GM21447 (cell line): ENCODE results near the gene DLL1.

Experiments used
- ATAC-seq: cut with Tn5 transposase; IDR thresholded peaks from one replicate; pipeline ENCODE4 v1.9.1; 2021; ENCODE audit not compliant: unreplicated experiment

Gene DLL1

DNA sequence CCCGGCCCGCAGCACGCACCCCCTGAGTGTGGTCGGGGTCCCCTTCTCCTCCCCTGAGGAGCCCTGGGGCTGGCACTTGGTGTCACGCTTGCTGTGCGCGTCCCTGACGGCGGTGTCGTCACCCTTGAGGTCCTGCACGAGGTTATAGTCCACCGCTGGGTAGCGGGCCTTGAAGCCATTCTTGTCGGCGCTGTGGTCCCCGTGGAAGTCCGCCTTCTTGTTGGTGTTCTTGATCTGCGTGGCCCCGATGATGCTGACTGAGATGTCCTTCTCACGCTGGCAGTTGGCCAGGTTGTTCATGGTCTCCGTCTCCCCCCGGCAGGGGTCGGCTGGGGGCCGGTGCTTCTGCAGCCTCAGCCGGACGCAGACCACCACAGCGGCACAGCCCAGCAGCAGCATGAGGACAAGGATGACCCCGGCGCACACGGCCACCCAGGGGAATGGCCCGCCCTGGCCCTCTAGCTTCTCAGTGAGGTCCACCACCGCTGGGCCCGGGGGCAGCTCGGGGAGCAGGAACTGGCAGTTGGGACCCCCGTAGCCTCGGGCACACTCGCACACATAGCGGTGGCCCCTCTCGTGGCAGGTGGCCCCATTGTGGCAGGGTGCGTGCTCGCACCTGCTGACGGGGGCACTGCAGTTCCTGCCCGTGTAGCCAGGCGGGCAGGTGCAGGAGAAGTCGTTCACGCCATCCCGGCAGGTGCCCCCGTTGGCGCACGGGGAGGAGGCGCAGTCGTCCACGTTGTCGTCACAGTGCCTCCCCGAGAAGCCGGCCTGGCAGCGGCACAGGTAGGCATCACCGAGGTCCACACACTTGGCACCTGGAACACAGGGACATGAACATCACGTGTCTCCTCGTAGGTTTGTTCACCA lies 7.4 kb downstream of the DLL1 start:
- ATAC-seq, result no peak

DNA sequence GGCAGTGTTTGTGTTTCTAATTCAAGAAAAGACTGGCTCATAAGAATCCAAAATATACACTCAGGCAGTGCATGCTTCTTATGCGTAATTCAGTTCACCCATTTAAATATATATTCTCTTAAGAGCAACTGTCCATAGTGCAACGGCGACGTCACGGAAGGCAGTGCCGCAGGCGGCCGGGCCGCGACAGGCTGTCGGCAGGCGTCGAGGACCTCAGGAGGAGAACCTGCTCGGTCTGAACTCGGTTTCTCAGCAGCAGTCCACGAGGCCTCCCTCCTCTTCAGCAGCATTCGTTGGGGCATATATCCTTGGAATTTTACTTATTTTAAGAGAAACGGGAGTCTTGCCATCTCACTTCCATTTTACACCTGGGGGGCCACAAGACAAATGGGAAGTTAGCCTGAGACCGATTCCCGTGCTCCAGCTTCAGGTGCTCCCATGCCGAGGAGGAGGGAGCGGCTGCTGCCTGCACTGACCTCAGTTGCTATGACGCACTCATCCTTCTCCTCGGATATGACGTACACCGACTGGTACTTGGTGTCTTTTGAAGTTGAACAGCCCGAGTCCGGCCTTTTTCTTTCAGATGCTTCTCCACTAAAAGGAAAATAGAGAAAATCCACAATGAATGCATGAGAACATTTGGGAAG lies 8.2 kb downstream of the DLL1 start:
- no peak for ATAC-seq

DNA sequence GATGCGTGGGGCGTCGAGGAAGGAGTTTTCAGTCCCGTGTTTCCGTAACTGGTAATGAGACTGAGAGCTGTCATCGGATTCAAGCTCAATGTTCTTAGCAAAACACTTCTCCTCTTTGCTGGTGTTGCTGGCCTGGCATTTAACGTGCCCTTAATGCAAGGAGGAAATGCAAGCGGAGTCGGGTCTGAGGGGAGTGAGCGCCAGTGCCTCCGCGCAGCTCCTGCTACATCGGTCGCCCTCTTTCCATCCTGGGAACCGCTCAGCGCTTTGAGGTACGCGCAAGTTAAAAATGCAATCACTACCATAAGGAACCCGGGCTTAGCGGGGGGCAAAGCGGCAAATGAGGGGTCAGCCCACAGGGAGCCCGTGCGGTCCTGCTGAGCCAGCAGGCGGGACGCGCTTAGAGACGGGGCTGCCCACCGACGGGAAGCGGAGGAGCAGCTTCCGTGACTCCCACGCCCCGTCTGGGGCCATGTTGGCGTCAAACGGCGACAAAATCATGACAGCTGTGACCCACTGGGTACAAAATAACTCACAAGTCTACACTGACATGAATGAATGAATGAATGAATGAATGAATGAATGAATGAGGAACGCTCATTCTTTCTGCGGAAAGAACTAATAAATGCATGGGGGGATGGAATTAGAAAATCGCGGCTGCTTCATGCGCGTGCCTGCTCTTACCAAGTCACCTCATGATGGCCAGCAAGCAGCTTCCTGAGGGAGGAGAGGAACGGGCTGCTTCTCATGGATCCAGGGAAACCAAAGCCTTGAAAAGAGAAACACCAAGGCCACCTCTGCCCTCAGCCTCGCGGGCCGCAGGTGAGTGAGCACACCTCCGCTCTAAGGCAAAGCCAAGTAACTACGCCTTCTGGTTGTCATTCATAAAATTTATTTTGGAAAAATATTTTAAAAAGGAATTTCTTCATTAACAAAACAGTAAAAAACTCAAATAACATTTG lies 9.3 kb downstream of the DLL1 start:
- no peak for ATAC-seq

DNA sequence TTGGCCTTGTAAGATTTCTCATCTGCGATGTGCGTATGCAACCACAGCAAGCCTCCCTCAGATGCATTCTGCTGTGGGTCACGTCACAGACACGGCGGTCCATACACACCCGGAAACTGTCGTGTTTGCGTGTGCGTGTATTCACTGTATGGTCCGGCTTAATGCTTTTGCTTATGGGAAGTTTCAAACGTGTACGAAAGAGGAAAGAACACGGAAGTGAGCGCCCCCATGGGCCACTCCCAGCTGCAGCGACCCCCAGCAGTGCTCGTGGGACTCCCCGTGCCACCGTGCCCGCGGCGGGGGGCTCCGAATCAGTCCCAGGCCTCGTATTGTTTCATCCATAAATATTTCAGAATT lies 10.2 kb downstream of the DLL1 start:
- no peak for ATAC-seq

DNA sequence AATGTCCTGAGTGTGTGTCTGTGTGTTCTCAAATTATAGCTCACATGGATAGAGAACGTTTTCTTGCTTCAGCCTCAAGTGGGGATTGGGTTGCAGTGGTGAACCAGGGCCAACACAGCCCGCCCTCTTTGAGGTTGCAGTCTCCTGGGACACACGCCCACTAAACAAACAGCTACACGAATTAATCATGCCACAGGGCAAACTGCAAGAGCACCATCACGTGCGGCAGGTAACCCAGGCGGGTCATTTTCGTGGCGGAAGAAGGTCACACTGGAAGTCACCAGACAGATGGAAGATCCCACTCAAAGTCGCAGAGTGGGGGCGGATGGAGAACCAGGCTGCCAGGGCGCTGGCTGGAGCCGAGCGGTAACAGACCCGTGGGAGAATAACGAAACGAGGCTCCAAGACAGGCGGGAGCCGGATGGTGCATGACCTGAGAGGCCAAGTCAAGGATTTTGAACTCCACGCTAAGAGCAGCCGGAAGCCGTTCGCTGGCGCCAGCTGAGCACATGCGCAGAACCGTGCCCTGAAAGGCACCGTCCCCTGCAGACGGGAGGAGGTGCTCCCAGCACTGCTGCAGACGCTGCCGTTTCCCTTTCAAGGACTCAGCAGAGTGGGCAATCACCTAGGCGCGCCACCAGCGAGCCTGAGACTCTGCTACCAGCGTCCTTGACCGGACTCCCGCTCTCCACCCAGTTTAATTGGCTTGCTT lies 10.7 kb downstream of the DLL1 start:
- ATAC-seq, result no peak

DNA sequence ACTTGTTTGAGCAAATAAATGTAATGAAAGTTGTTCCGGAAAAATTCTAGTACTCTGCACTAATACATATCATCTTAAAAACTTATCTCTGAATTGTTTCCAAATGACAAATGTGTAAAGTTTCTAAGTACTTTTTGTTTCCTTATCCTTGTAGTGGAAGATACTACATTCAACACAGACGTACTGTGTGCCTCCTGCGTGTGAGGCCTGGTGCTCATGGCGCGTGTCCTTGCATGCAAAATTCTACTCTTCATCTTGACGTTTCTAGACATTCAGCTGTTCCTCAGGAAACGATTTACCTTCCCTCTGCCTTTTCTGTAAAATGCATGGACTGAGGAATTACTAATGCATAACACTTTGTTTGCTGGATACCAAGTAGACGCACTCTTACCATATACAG lies 11.5 kb downstream of the DLL1 start:
- ATAC-seq, result no peak

DNA sequence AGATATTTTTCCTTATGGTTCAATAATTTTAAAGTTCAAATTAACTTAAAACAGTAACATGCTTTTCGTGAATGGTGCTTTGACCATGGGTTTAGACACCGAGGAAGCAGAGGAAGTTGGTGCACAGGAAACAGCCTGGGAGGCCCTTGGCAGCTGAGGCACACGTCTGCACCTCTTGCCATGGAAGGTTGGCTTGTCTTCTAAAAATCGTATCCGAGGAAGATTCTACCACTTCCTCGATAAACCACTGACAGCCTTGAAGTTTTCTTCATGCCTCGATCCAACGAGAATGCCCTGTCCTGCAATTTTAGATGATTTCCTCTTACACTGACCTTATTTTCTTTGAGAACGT lies 12.2 kb downstream of the DLL1 start:
- no peak for ATAC-seq

DNA sequence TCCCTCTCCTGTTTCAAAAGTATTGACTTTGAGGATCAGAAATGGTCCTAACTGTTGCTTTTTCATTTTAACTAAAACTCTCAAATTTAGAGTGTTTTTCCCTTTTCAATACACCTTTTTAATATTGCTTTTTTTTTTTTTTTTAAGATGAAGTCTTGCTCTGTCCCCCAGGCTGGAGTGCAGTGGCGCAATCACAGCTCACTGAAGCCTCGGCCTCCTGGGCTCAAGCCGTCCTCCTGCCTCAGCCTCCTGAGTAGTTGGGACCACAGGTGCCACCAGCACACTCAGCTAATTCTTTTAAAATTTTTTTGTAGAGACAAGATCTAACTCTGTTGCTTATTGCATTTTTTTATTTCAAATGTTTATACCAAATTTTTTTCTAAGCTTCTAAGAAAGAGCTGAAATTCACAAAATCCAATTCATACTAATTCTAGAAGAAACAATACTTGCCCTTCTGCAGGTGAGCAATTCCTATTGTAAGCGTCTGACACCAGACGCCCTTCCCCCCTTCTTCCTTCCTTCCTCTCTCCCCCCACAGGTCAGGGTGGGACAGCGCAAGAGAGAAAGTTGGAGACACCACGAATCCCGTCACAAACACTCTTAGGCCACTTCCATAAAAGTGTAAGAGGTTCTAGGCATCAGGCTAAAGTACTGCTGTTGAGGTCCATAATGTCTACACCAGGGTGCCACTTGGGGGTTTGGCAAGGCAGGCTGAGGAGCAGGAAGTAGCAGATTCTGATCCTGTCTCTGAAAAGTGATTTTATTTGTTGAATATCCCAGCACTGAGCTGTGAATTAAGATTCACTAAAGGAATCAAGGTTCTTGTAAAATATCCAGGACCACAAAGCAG lies 12.8 kb downstream of the DLL1 start:
- no peak for ATAC-seq

DNA sequence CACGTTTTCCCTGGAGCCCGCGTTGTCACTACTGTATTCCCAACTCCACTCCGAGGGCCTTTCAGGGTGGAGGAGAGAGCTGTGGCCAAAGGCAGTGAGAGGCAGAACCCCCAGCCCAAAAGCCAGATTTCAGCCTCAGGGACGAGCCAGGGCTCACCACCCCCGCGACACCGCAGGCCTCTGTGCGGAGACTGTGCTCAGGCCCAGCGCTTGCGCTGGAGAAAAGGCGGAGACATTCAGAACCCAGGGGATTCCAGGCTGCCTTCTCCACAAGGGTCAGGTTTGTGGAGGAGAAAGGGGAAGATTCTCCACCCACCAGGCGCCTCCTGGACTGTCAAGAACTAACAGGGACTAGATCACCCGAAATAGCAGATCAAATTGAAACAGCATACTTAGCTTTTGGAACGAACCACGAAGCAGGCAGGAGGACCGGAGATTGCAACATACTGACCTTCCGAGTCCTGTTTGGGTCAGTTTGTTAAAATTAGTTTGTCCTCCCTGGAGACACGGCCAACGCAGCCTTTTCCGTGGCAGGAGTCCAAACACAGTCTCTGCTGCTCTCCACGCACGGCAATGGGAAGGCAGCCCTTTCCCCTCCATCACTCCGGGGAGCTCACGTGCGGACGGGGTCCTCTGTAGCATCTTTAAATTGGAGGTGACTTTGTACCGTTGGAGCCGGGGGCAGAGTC lies 14.4 kb downstream of the DLL1 start:
- no peak for ATAC-seq

DNA sequence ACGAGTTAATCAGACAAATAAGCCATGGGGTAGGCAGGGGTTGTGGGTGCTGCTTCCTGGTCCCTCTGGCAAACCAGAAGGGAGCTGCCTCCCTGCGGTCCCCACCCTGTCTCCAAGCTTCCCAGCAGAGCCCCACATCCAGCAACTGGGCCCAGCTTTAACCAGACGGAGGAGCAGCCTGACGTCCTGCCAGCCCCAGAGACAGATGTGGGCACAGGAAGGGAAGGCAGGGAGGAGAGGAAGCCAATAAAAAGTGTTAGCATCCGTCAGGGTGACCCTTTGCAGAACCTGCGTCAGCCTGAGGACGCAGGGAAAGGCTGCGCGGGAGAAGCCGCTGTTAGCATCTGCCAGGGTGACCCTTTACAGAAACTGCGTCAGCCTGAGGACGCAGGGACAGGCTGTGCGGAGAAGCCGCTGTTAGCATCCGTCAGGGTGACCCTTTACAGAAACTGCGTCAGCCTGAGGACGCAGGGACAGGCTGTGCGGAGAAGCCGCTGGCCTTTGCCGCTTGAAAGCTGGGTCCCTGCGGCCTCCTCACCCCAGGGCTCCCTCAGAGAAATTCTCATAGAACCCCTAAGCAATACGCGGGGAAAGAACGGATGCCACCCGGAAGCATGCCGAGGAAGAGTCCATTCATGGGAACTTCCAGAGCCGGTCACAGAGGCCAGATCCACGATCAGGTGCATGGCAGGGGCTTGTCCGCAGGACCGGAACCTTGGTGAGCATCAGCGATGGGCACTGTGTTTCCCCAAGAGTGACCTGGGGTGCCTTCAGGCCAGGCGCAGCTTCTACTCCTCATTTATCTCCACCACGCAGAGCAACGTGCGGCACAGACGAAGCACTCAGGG lies 15.9 kb downstream of the DLL1 start:
- ATAC-seq, result no peak

DNA sequence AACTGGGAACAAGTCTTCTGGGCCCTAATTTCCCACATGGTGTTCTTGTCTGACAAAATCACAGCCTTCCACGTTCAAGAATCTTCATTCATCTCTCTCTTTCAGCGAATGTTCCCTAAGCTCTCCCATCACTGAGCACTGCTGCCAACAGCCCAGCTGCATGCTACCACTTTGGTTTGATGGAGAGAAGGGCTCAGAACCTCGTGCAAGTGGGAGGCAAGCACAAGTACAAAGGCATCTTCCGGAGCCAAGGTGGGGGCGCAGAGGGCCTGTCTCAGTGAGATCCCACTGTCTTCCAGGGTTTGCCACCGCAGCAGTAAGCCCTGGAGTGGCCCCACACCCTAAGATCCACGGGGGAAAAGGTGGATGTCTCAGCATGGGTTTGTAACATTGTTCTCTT lies 17.2 kb downstream of the DLL1 start:
- no peak for ATAC-seq

DNA sequence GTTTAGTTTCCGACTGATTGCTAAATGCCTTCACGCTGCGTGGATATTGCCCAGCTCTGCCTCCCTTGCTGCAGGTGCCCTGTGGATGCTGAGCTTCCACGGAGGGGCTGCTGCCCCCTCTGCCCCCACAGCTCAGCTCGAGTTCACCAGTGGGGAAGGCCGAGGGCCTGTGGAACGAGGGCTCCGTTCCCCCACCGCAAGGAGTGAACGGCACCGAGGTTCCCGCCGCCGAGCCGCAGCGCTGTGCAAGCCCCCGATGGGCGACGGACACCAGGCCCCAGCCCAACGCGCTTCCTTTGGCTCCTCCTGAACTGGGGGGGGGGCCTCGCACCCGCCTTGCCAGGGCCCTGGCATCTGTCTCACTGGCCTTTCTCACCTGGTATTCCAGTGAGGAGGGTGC lies 17.7 kb downstream of the DLL1 start:
- ATAC-seq, result no peak

DNA sequence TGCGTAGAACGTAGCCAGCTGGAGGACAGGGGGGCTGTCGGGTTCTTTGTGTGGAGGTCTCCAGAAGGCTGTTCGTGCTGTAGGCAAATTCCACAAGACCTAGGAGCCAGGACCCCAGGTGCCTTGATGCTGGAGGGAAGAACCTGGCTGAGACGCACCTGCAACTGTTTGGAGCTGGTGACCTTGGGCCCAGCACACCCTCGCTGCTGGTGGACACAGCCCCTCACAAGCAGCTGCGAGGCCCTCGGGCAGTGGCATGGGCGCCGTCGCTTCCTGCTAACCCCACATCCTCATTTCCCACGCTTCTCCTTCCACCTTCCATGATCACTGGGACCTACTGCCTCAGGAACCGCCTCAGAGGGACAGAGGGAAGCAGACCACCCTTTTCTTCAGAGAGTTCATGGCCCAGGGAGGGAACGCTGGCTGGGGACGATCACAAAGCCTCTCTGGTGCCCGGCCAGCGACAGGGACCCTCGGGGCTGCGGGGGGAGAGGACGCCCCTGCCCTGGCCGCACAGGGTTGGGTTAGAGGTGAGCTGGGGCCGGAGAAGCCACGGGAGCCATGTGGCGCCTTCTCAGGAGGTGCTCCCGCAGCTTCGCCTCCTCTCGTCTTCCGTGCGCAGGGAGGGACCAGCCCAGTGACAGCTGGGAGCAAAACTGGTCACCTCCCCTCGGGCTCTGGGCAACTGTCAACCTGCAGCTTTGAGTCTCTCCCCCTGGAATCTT lies 18.4 kb downstream of the DLL1 start:
- ATAC-seq, result no peak

DNA sequence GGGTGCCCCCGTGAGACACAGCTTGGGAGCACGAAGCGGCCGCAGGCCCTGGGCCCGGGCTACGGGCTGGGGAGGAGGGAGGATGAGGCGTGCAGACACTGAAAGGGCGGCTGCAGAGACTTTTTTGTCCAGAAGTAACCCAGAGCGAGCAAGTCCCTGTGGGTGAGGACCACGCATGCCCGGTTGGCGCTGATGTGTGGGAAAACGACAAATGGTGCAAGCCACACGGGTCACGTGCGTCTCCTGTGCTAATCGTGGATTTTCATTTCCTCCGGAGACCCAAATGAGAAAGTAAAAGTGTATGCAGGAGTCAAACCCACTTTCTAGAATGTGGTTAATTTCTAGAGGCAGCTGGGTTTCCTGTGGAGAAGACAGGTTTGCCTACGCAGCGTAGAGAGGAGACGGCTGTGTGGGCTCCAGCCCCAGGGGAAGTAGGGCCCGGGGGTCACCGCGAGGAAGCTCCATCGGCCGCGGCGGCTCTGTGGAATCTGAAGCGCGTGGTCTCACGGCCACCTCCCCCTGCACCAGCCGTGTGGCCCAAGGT lies 19.0 kb downstream of the DLL1 start:
- ATAC-seq, result peak; percentile 95

DNA sequence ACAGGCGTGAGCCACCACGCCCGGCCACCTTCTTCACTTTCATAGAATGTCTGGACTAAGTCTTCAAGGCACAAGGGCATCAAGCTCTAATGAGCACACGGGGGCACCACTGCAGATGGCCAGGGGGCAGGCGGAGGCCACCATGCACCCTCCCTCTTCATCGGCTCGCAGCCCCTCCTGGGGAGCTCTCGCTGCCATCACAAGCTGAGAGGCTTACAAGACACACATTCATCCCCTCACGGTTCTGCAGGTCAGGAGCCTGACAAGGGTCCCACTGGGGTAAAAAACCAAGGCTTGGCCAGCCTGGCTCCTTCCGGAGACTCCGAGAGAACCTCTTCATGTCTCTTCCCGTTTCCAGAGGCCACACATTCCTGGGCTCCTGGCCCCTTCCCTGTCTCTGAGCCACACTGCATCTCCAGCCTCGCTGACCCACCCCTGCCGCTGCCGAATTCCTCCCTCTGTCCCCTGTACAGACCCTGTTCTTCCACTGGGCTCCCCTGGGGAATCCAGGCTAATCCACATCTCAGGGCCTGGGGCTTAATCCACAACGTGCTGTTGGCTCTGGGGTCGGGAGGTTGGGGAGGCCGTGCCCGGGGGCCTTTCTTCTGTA lies 19.8 kb downstream of the DLL1 start:
- no peak for ATAC-seq

DNA sequence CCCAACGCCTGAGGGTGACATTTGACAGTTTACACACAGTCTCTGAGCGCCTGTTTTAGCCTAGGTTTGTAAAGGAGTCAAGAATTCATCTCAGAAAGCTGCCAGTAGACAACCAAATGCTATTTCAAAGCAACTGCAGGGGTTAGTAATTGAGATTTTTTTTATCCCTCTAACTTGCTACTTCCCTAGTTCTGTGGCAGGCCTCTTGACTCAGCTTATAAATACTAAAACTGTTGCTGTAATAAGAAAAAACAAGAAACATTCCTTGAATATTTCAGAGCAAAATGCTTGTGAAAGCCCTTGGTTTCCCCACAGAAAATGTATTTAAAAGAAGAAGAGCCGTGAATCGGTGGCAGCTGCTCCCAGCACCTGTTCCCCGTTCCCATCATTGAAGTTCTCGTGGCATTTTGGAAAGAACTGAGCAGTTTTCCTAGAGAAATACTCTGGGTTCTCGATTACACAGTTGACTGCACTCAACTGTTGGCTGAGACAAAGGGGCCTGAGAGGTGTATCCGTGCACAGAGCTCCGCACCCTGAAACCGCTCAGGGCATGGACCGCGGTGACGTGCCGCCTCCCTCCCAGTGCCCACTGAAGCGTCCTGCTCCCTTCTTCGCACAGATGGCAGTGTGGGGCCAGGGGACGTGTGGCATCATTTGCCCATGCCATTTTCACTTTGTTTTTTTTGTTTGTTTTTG lies 20.9 kb downstream of the DLL1 start:
- ATAC-seq, result no peak
